Erythroblast (primary cell): ENCODE measurements around the gene CHRNA4.

Source experiments
- GATA1 ChIP-seq: IDR thresholded peaks from 2 replicates; pipeline ENCODE4 v1.6.1; 2011; ENCODE audit warnings: low read depth, mild to moderate bottlenecking, control low read depth, low read length, moderate library complexity
- POLR2A ChIP-seq: IDR thresholded peaks from 2 replicates; pipeline ENCODE4 v1.6.1; 2011; ENCODE audit warnings: mild to moderate bottlenecking, low read length

- TF ChIP-seq POLR2A (no peak), GATA1 (no peak)
Measured at GRCh38 chr20:63325554-63326313, 35.4 kb downstream of the CHRNA4 start.
